Testis (tissue), 2 donors: ENCODE data around the gene MYOM1.

Experiments
- POLR2A ChIP-seq: fragments of 450-650 bp; IDR thresholded peaks from one replicate; pipeline ENCODE4 v1.6.1; 2017; ENCODE audit warnings: antibody characterized with exemption, mild to moderate bottlenecking, moderate library complexity
- TF ChIP-seq, protein P1 (sequence below), 3 experiments: fragments of 450-650 bp in 2 of 3; fragments of 200-600 bp in 1 of 3; sonication (generic) in 1 of 3; IDR thresholded peaks; one replicate each; pipeline ENCODE4 v1.5.1; 2016 to 2019; ENCODE audit warnings: antibody characterized with exemption in 3 of 3, mild to moderate bottlenecking in 2 of 3, moderate library complexity in 1 of 3

DNA sequence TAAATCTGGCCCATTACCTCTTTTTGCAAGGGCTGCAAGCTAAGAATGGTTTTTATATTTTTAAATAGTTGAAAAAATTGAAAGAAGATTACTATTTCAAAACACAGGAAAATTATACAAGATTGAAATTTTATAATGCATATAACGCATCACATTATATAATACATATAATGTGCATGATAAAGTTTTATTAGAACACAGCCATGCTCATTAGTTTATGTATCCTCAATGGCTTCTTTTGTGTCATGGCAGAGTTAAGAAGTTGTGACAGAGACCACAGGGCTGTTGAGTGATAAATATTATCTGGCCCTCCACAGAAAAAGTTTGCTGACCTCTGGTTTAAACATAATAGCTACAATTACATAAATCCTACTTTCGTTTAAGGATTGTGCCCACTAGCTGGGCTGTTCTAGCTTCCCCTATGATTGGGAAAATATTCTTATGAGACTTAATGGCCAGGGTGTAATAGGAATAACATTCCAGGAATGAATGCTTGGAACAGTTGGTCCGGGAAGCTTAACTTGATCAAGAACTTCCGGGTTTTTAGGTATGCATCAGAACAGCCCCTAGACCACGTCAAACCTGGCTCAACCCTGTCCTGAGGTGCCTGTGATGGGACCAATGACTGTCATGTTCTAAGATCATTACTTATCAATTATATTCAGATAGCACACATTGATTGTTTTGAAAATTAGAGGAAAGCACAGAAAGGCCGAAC is 108.1 kb downstream of the MYOM1 start:
- TF ChIP-seq, protein P1, sequence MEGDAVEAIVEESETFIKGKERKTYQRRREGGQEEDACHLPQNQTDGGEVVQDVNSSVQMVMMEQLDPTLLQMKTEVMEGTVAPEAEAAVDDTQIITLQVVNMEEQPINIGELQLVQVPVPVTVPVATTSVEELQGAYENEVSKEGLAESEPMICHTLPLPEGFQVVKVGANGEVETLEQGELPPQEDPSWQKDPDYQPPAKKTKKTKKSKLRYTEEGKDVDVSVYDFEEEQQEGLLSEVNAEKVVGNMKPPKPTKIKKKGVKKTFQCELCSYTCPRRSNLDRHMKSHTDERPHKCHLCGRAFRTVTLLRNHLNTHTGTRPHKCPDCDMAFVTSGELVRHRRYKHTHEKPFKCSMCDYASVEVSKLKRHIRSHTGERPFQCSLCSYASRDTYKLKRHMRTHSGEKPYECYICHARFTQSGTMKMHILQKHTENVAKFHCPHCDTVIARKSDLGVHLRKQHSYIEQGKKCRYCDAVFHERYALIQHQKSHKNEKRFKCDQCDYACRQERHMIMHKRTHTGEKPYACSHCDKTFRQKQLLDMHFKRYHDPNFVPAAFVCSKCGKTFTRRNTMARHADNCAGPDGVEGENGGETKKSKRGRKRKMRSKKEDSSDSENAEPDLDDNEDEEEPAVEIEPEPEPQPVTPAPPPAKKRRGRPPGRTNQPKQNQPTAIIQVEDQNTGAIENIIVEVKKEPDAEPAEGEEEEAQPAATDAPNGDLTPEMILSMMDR (IDR thresholded peaks at IDR 0.05) = no peak
- TF ChIP-seq POLR2A = no peak
